ENCODE data around the gene LTBP4. TPM values are rescaled to one million over a fixed set of nuclear protein-coding genes. Genes with fewer than 3 reads are reported as not detected.

Gene LTBP4
- total and polyA plus RNA-seq, 12 donors = 114 to 263 (median 234) TPM

GRCh38 chr19:40588110-40588854 lies 12.9 kb upstream of the LTBP4 start:
- H3K4me1 ChIP-seq = peaks cover 0 to 15% (median 0%) of the 10 kb centered on the region in 9 donors
- peak in 1 of 8 donors; percentile 12 for ATAC-seq
- no peak for DNase-seq
- H3K27ac ChIP-seq = no peak overlapping the region
- H3K9me3 ChIP-seq = peaks cover 0 to 6% (median 0%) of the 10 kb centered on the region in 11 donors
- TF ChIP-seq CTCF (IDR thresholded peaks at IDR 0.05) = no peak
- intact Hi-C loops (cut with DNase I) = no loop called here
- no peaks in the 10 kb centered on the region for H3K27me3 ChIP-seq
- H3K36me3 ChIP-seq = peaks cover 0 to 71% (median 5%) of the 10 kb centered on the region in 9 donors
- WGBS, 2 donors = 88 to 90% methylated on average over 19 of the region's 19 CpGs
- no peak overlapping the region for H3K4me3 ChIP-seq

DNA sequence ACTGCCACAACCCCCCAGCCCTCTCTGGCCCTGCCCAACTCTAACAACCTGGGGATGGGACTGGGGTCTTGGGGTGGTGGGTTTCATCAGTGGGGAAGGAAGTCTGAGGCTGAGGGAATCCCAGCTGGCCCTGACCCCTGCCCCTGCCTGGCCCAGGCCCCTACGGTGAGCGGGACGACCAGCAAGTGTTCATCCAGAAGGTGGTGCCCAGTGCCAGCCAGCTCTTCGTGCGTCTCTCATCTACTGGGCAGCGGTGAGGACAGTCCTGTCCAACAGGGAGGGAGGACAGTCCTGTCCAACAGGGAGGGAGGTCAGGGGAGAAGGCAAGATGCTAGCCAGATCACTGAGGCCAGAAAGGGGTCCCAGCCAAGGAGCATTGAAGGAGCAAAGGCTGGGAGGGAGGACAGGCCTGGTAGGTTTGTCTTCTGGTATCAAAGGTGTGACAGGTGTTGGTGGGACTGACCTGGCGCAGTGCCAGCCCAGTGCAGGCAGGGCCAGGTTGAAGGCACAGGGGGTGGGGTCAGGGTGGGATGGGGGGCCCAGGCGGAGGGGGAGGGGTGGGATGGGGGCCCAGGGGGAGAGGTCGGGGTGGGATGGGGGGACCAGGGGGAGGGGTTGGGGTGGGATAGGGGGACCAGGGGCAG lies 12.1 kb upstream of the LTBP4 start:
- WGBS, 2 donors = 82 to 91% methylated on average over 8 to 9 of the region's 9 CpGs

DNA sequence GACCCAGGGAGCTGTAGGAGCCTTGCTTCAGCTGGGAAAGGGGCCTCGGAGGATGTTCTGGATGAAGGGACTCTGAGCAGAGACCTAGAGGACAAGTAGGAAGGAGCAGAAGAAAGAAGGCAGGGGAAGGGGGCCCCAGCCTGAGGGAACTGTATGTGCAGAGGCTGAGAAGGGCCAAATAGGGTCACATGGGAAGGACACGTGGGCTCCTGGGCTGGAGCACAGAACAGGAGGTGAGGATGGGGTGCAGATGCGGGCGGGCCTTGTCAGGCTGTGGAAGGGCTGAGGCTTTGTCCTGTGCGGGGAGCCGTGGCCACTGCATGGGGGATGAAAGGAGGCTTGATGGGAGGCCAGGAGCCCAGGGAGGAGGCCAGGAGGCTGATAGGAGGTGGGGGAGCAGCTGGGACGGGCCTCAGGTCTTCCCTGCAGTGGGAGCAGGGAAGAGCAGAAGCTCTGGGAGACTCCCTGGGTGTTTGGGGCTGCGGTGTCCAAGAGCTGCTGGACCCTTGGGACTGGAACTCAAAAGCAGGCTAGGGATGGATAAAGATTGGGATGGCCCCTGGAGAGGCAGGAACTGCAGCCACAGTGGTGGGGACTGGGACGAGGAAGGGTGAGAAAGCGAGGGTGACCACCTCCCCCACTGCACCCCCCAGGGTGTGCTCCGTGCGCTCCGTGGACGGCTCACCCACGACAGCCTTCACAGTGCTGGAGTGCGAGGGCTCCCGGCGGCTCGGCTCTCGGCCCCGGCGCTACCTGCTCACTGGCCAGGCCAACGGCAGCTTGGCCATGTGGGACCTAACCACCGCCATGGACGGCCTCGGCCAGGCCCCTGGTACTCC lies 11.4 kb upstream of the LTBP4 start:
- Histone ChIP-seq H3K27ac (no peak overlapping the region), H3K27me3 (peaks cover 0 to 4% (median 0%) of the 10 kb centered on the region in 7 donors), H3K4me1 (peaks cover 0 to 15% (median 0%) of the 10 kb centered on the region in 9 donors), H3K9me3 (peaks cover 0 to 6% (median 0%) of the 10 kb centered on the region in 11 donors), H3K36me3 (peaks cover 0 to 55% (median 5%) of the 10 kb centered on the region in 9 donors), H3K4me3 (no peak overlapping the region)
- ATAC-seq (peak in 1 of 8 donors; percentile 26), DNase-seq (no peak)
- TF ChIP-seq CTCF (IDR thresholded peaks at IDR 0.05) = no peak
- 90 to 92% methylated on average over 26 of the region's 26 CpGs for WGBS, 2 donors
- intact Hi-C loops (cut with DNase I) = loop anchor here in 3 of 10 donors (10.0 kb wide), 2 partner anchors 125 to 285 kb away; partner anchors contain the start of genes BLVRB (in 2 of the 3) and SPTBN4 (in 2 of the 3)

More for the DNA sequence above, 12.1 kb upstream of the LTBP4 start:
- ATAC-seq (no peak), DNase-seq (no peak)
- no peak for TF ChIP-seq CTCF (IDR thresholded peaks at IDR 0.05)
- intact Hi-C loops (cut with DNase I) = no loop called here
- peaks cover 0 to 15% (median 0%) of the 10 kb centered on the region in 9 donors for H3K4me1 ChIP-seq
- no peaks in the 10 kb centered on the region for H3K27me3 ChIP-seq
- H3K4me3 ChIP-seq = no peak overlapping the region
- peaks cover 0 to 63% (median 5%) of the 10 kb centered on the region in 9 donors for H3K36me3 ChIP-seq
- no peak overlapping the region for H3K27ac ChIP-seq
- H3K9me3 ChIP-seq = peaks cover 0 to 6% (median 0%) of the 10 kb centered on the region in 11 donors

Data from heart right ventricle (tissue), 16 donors.